Measurements from ENCODE around the gene SLC25A13. TPM values are rescaled to one million over a fixed set of nuclear protein-coding genes. Genes with fewer than 3 reads are reported as not detected.

Gene SLC25A13
- total and polyA plus RNA-seq, 12 donors: 10.8 to 55.1 (median 33.9) TPM

GRCh38 chr7:96188174-96188581 lies 133.7 kb downstream of the SLC25A13 start:
- intact Hi-C loops (cut with DNase I): no loop called here
- H3K4me1 ChIP-seq (replicated peaks in 1 of 2): no peaks in the 10 kb centered on the region
- no peaks in the 10 kb centered on the region for H3K27me3 ChIP-seq
- peaks cover 0 to 23% of the 10 kb centered on the region in 2 donors for H3K36me3 ChIP-seq (replicated peaks in 1 of 2)
- TF ChIP-seq CTCF (IDR thresholded peaks at IDR 0.05): no peak
- TF ChIP-seq POLR2A (IDR thresholded peaks at IDR 0.05): no peak
- no peak for DNase-seq
- H3K27ac ChIP-seq: no peak overlapping the region
- 67 to 73% (median 71%) methylated on average over 8 of the region's 8 CpGs for WGBS, 4 donors
- H3K4me3 ChIP-seq: no peak overlapping the region
- no peaks in the 10 kb centered on the region for H3K9me3 ChIP-seq (replicated peaks in 1 of 3)

GRCh38 chr7:96187735-96188134 lies 134.2 kb downstream of the SLC25A13 start:
- TF ChIP-seq POLR2A (IDR thresholded peaks at IDR 0.05) (no peak), CTCF (IDR thresholded peaks at IDR 0.05) (no peak)
- WGBS, 4 donors: 70 to 81% (median 75%) methylated on average over 5 to 6 of the region's 6 CpGs
- intact Hi-C loops (cut with DNase I): no loop called here
- DNase-seq: no peak
- Histone ChIP-seq H3K27ac (no peak overlapping the region), H3K27me3 (no peaks in the 10 kb centered on the region), H3K9me3 (replicated peaks in 1 of 3) (no peaks in the 10 kb centered on the region), H3K36me3 (replicated peaks in 1 of 2) (peaks cover 0 to 23% of the 10 kb centered on the region in 2 donors), H3K4me3 (no peak overlapping the region), H3K4me1 (replicated peaks in 1 of 2) (no peaks in the 10 kb centered on the region)

- intact Hi-C loops (cut with DNase I): no loop called here
- 91 to 99% (median 95%) methylated on average over 2 of the region's 2 CpGs for WGBS, 4 donors
- Histone ChIP-seq H3K4me3 (no peak overlapping the region), H3K36me3 (replicated peaks in 1 of 2) (peaks cover 0 to 14% of the 10 kb centered on the region in 2 donors), H3K27me3 (no peaks in the 10 kb centered on the region), H3K9me3 (replicated peaks in 1 of 3) (no peaks in the 10 kb centered on the region), H3K27ac (no peak overlapping the region), H3K4me1 (replicated peaks in 1 of 2) (no peaks in the 10 kb centered on the region)
- DNase-seq: no peak
- no peak for TF ChIP-seq POLR2A (IDR thresholded peaks at IDR 0.05)
- no peak for TF ChIP-seq CTCF (IDR thresholded peaks at IDR 0.05)
Observed at GRCh38 chr7:96184783-96185182, 137.1 kb downstream of the SLC25A13 start.

GRCh38 chr7:96183163-96183670 lies 138.7 kb downstream of the SLC25A13 start:
- intact Hi-C loops (cut with DNase I): no loop called here
- WGBS, 4 donors: 93 to 96% (median 94%) methylated on average over 5 of the region's 5 CpGs
- TF ChIP-seq CTCF (IDR thresholded peaks at IDR 0.05) (no peak), POLR2A (IDR thresholded peaks at IDR 0.05) (no peak)
- Histone ChIP-seq H3K4me3 (no peak overlapping the region), H3K9me3 (replicated peaks in 1 of 3) (no peaks in the 10 kb centered on the region), H3K27me3 (no peaks in the 10 kb centered on the region), H3K27ac (no peak overlapping the region), H3K4me1 (replicated peaks in 1 of 2) (no peaks in the 10 kb centered on the region), H3K36me3 (replicated peaks in 1 of 2) (peaks cover 0 to 14% of the 10 kb centered on the region in 2 donors)
- DNase-seq: no peak
